CD4-positive, alpha-beta T cell (primary cell): Measurements from ENCODE around the gene IL17A. TPM values are rescaled to one million over a fixed set of nuclear protein-coding genes. Genes with fewer than 3 reads are reported as not detected.

Experiments
- ATAC-seq: fragments of 200-7000 bp; cut with Tn5 transposase; one replicate; pipeline ENCODE4 v1.10.0; 2022; ENCODE audit warnings: mild to moderate bottlenecking; ENCODE audit not compliant: poor library complexity
- CTCF ChIA-PET: fragments of 350-600 bp; sonication (Branson Sonifier 250); formaldehyde crosslinking; loops from one replicate; lab custom pipeline; 2021; ENCODE audit warnings: antibody characterized with exemption, inconsistent platforms; lab: Charles Lee
- POLR2A ChIA-PET: fragments of 350-600 bp; sonication (Branson Sonifier 250); formaldehyde crosslinking; loops from one replicate; lab custom pipeline; 2021; ENCODE audit warnings: antibody characterized with exemption, inconsistent platforms; lab: Charles Lee
- DNase-seq, 14 experiments: peaks; one replicate each; pipeline ENCODE4 v3.0.0-alpha.2; 2013 to 2020; ENCODE audit warnings: mixed read lengths in 2 of 14
- H3K27ac ChIP-seq, 2 donors: one replicate each; pipeline versions ENCODE4 v1.5.1 to v1.7.0; 2013; ENCODE audit warnings: low read length in 2 of 2, low read depth in 1 of 2, mild to moderate bottlenecking in 1 of 2
- H3K27me3 ChIP-seq, 2 experiments: 1 replicate in 1 of 2; 2 replicates in 1 of 2; pipeline versions ENCODE4 v1.6.1 to v1.7.0; 2013; ENCODE audit warnings: low read length in 2 of 2, control low read depth in 1 of 2, mild to moderate bottlenecking in 1 of 2, moderate library complexity in 1 of 2; ENCODE audit not compliant: insufficient read depth in 2 of 2, control insufficient read depth in 1 of 2
- H3K36me3 ChIP-seq: one replicate; pipeline ENCODE4 v1.6.1; 2013; ENCODE audit warnings: low read length, control low read depth; ENCODE audit not compliant: insufficient read depth
- H3K4me1 ChIP-seq: one replicate; pipeline ENCODE4 v1.6.1; 2013; ENCODE audit warnings: low read length, control low read depth; ENCODE audit not compliant: insufficient read depth
- H3K4me3 ChIP-seq: one replicate; pipeline ENCODE4 v1.5.1; 2013; ENCODE audit warnings: mild to moderate bottlenecking, low read length, moderate library complexity
- H3K9me3 ChIP-seq, 2 experiments: 1 replicate in 1 of 2; 2 replicates in 1 of 2; pipeline versions ENCODE4 v1.6.1 to v1.7.0; 2013; ENCODE audit warnings: low read length in 2 of 2, mild to moderate bottlenecking in 2 of 2, control low read depth in 1 of 2, moderate library complexity in 1 of 2; ENCODE audit not compliant: control insufficient read depth in 1 of 2, insufficient read depth in 1 of 2
- H3K27ac Mint-ChIP-seq: one replicate; pipeline ENCODE4 v1.8.0; 2020; ENCODE audit warnings: mixed read lengths
- H3K27me3 Mint-ChIP-seq: one replicate; pipeline ENCODE4 v1.8.0; 2021; ENCODE audit warnings: mixed read lengths
- H3K36me3 Mint-ChIP-seq: one replicate; pipeline ENCODE4 v1.8.0; 2021; ENCODE audit warnings: low read depth, mixed read lengths
- H3K4me1 Mint-ChIP-seq: one replicate; pipeline ENCODE4 v1.8.0; 2021; ENCODE audit warnings: low read depth, mixed read lengths
- H3K4me3 Mint-ChIP-seq: one replicate; pipeline ENCODE4 v1.8.0; 2020; ENCODE audit warnings: mild to moderate bottlenecking, mixed read lengths
- H3K9me3 Mint-ChIP-seq: one replicate; pipeline ENCODE4 v1.8.0; 2020; ENCODE audit warnings: mixed read lengths
- CTCF ChIP-seq: fragments of 200-600 bp; IDR thresholded peaks from one replicate; pipeline ENCODE4 v1.8.0; 2022; ENCODE audit warnings: antibody characterized with exemption, mild to moderate bottlenecking
- intact Hi-C, 2 experiments: fragments of 100-400 bp; cut with DNase I in 1 of 2; cut with micrococcal nuclease in 1 of 2; formaldehyde crosslinking; loops; one replicate each; pipeline versions ENCODE4 v1.15.1 to v1.9.0; 2023 to 2025; cut with DNase I, micrococcal nuclease
- total RNA-seq, 174 experiments: library from RNA in 2 of 174; stranded (reverse) in 2 of 174; gene quantifications; one replicate each; pipeline ENCODE4 v1.2.3 and lab custom pipeline; 2021 to 2026

IL17A gene
- total RNA-seq, 2 experiments from 2014 or later = 0.14 TPM; not detected in 1

- intact Hi-C loops = no loop called here
- H3K36me3 Mint-ChIP-seq = no peaks in the 10 kb centered on the region
- POLR2A ChIA-PET = no interaction called here
- Histone ChIP-seq H3K4me3 (no peak overlapping the region), H3K9me3 (peaks cover 4 to 8% of the 10 kb centered on the region in 2 experiments), H3K27ac (no peak overlapping the region), H3K36me3 (no peaks in the 10 kb centered on the region), H3K4me1 (no peaks in the 10 kb centered on the region), H3K27me3 (no peaks in the 10 kb centered on the region)
- CTCF ChIA-PET = no interaction called here
- no peak overlapping the region for H3K27ac Mint-ChIP-seq
- TF ChIP-seq CTCF = no peak
- no peak for ATAC-seq
- H3K27me3 Mint-ChIP-seq = no peaks in the 10 kb centered on the region
- H3K9me3 Mint-ChIP-seq = peaks cover 16% of the 10 kb centered on the region
- no peaks in the 10 kb centered on the region for H3K4me1 Mint-ChIP-seq
- no peak overlapping the region for H3K4me3 Mint-ChIP-seq
- no peak for DNase-seq
Measured at GRCh38 chr6:52201493-52201892, 15.3 kb downstream of the IL17A start.

GRCh38 chr6:52207066-52207465, 20.9 kb downstream of the IL17A start:
- ATAC-seq = no peak
- H3K4me3 ChIP-seq = no peak overlapping the region
- ChIA-PET POLR2A (no interaction called here), CTCF (no interaction called here)
- H3K27ac ChIP-seq = no peak overlapping the region
- Mint-ChIP-seq H3K27me3 (peaks cover 4% of the 10 kb centered on the region), H3K4me1 (no peaks in the 10 kb centered on the region), H3K36me3 (no peaks in the 10 kb centered on the region), H3K4me3 (no peak overlapping the region), H3K9me3 (no peaks in the 10 kb centered on the region), H3K27ac (no peak overlapping the region)
- intact Hi-C loops = no loop called here
- no peaks in the 10 kb centered on the region for H3K27me3 ChIP-seq
- H3K9me3 ChIP-seq = no peaks in the 10 kb centered on the region
- no peaks in the 10 kb centered on the region for H3K4me1 ChIP-seq
- no peaks in the 10 kb centered on the region for H3K36me3 ChIP-seq
- no peak for DNase-seq
- TF ChIP-seq CTCF = no peak

- ChIA-PET POLR2A (no interaction called here), CTCF (no interaction called here)
- H3K27ac Mint-ChIP-seq = no peak overlapping the region
- intact Hi-C loops = no loop called here
- no peaks in the 10 kb centered on the region for H3K27me3 ChIP-seq
- DNase-seq (no peak), ATAC-seq (no peak)
- H3K4me1 Mint-ChIP-seq = peaks cover 12% of the 10 kb centered on the region
- H3K4me1 ChIP-seq = no peaks in the 10 kb centered on the region
- TF ChIP-seq CTCF = no peak
- no peaks in the 10 kb centered on the region for H3K36me3 Mint-ChIP-seq
- no peaks in the 10 kb centered on the region for H3K36me3 ChIP-seq
- no peak overlapping the region for H3K4me3 ChIP-seq
- H3K9me3 ChIP-seq = no peaks in the 10 kb centered on the region
- no peak overlapping the region for H3K27ac ChIP-seq
- H3K4me3 Mint-ChIP-seq = no peak overlapping the region
- no peaks in the 10 kb centered on the region for H3K9me3 Mint-ChIP-seq
- peaks cover 4% of the 10 kb centered on the region for H3K27me3 Mint-ChIP-seq
Measured at GRCh38 chr6:52208612-52209011, 22.4 kb downstream of the IL17A start.
